SK-N-MC (cell line): ENCODE measurements around the gene HSD11B2.

ENCODE experiments used
- EZH2 ChIP-seq: fragments of 200-600 bp; sonication (generic); IDR thresholded peaks from one replicate; pipeline ENCODE4 v1.6.1; 2017; ENCODE audit warnings: antibody characterized with exemption
- FOXP2 ChIP-seq: optimal IDR thresholded peaks from 2 replicates; pipeline ENCODE3; 2011; ENCODE audit warnings: mild to moderate bottlenecking, moderate library complexity; ENCODE audit not compliant: insufficient read depth; ENCODE audit errors: extremely low read length, control extremely low read depth
- POLR2AphosphoS5 ChIP-seq: IDR thresholded peaks from 2 replicates; pipeline ENCODE4 v1.6.1; 2012; ENCODE audit warnings: mild to moderate bottlenecking, low read depth, low read length, borderline replicate concordance

DNA sequence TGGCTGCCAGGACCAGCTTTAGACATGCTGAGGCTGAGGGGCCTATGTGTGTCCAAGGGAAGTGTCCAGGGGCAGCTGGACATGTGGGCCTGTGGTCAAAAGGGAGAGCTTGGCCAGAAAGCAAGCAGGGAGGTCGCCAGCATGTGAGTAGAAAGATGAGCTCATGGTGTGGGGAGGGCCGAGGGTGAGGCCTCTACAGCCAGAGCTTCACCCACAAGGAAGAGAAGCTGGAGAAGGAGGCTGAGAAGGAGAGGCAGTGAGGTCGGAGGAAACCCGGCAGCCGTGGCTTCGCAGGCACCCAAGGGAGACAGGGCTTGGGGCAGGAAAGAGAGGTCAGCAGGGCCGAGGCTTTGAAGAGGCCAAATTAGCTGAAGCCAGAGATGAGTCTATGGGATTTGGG lies 4.0 kb upstream of the HSD11B2 start:
- TF ChIP-seq POLR2AphosphoS5 (no peak), EZH2 (no peak), FOXP2 (no peak)
